ENCODE results near the gene INTS4.
A peak's percentile ranks its signal among the peaks of the same experiment; 100 is the strongest.
"Not testable (repeated sequence)": the region's sequence is repeated elsewhere in the genome, so short reads cannot be mapped to it uniquely, and the experiment has no call there.

INTS4 gene

GRCh38 chr11:78031629-78032028 lies 37.2 kb upstream of the INTS4 start:
- Histone ChIP-seq H3K9ac (ENCODE audit: low read depth, low read length) (no peak overlapping the region), H3K4me3 (ENCODE audit: low read depth in 1 of 2, low read length in 2 of 2) (no peak overlapping the region), H4K20me1 (ENCODE audit: insufficient read depth, low read length) (no peaks in the 10 kb centered on the region), H3K4me2 (ENCODE audit: insufficient read depth, low read length) (no peak overlapping the region), H3K9me3 (ENCODE audit: insufficient read depth, low read length, severe bottlenecking) (no peaks in the 10 kb centered on the region), H3K27ac (ENCODE audit: low read length) (no peak overlapping the region), H3K79me2 (ENCODE audit: insufficient read depth, low read length) (no peaks in the 10 kb centered on the region), H3K4me1 (ENCODE audit: insufficient read depth, low read length) (no peaks in the 10 kb centered on the region), H3K27me3 (ENCODE audit: insufficient read depth, low read length, poor library complexity) (no peaks in the 10 kb centered on the region), H2AFZ (ENCODE audit: low read depth, low read length) (no peak overlapping the region), H3K36me3 (ENCODE audit: insufficient read depth, low read length) (no peaks in the 10 kb centered on the region)
- ATAC-seq (ENCODE audit: insufficient read depth, low read depth) = no peak
- TF ChIP-seq CTCF (IDR thresholded peaks at IDR 0.05; ENCODE audit: borderline replicate concordance, extremely low read depth, low read length, poor library complexity, severe bottlenecking) (no peak), EZH2 (IDR thresholded peaks at IDR 0.05; ENCODE audit: borderline replicate concordance, low read depth, low read length, severe bottlenecking) (no peak)
- DNase-seq = no peak

GRCh38 chr11:78030429-78031325 lies 36.2 kb upstream of the INTS4 start:
- H2AFZ ChIP-seq (ENCODE audit: low read depth, low read length) = no peak overlapping the region
- peak; percentile 66 for ATAC-seq (ENCODE audit: insufficient read depth, low read depth)
- H3K79me2 ChIP-seq (ENCODE audit: insufficient read depth, low read length) = no peaks in the 10 kb centered on the region
- no peak overlapping the region for H3K4me2 ChIP-seq (ENCODE audit: insufficient read depth, low read length)
- TF ChIP-seq EZH2 (IDR thresholded peaks at IDR 0.05; ENCODE audit: borderline replicate concordance, low read depth, low read length, severe bottlenecking) = no peak
- no peak for TF ChIP-seq CTCF (IDR thresholded peaks at IDR 0.05; ENCODE audit: borderline replicate concordance, extremely low read depth, low read length, poor library complexity, severe bottlenecking)
- H3K27ac ChIP-seq (ENCODE audit: low read length) = no peak overlapping the region
- H3K36me3 ChIP-seq (ENCODE audit: insufficient read depth, low read length) = no peaks in the 10 kb centered on the region
- no peaks in the 10 kb centered on the region for H3K4me1 ChIP-seq (ENCODE audit: insufficient read depth, low read length)
- no peak overlapping the region for H3K9ac ChIP-seq (ENCODE audit: low read depth, low read length)
- H3K27me3 ChIP-seq (ENCODE audit: insufficient read depth, low read length, poor library complexity) = no peaks in the 10 kb centered on the region
- peak; percentile 33 for DNase-seq
- H4K20me1 ChIP-seq (ENCODE audit: insufficient read depth, low read length) = no peaks in the 10 kb centered on the region
- no peaks in the 10 kb centered on the region for H3K9me3 ChIP-seq (ENCODE audit: insufficient read depth, low read length, severe bottlenecking)
- H3K4me3 ChIP-seq (ENCODE audit: low read depth in 1 of 2, low read length in 2 of 2) = no peak overlapping the region

GRCh38 chr11:78028423-78028822 lies 34.0 kb upstream of the INTS4 start:
- not testable (repeated sequence) for DNase-seq; H3K4me2 ChIP-seq (ENCODE audit: insufficient read depth, low read length); H3K36me3 ChIP-seq (ENCODE audit: insufficient read depth, low read length); H3K9me3 ChIP-seq (ENCODE audit: insufficient read depth, low read length, severe bottlenecking); H3K9ac ChIP-seq (ENCODE audit: low read depth, low read length); ATAC-seq (ENCODE audit: insufficient read depth, low read depth); H3K4me1 ChIP-seq (ENCODE audit: insufficient read depth, low read length); H3K27me3 ChIP-seq (ENCODE audit: insufficient read depth, low read length, poor library complexity); H4K20me1 ChIP-seq (ENCODE audit: insufficient read depth, low read length); H3K27ac ChIP-seq (ENCODE audit: low read length); H2AFZ ChIP-seq (ENCODE audit: low read depth, low read length); H3K4me3 ChIP-seq (ENCODE audit: low read depth in 1 of 2, low read length in 2 of 2); H3K79me2 ChIP-seq (ENCODE audit: insufficient read depth, low read length)

GRCh38 chr11:78027759-78028158 lies 33.3 kb upstream of the INTS4 start:
- DNase-seq = no peak
- no peaks in the 10 kb centered on the region for H3K79me2 ChIP-seq (ENCODE audit: insufficient read depth, low read length)
- no peaks in the 10 kb centered on the region for H4K20me1 ChIP-seq (ENCODE audit: insufficient read depth, low read length)
- no peak overlapping the region for H2AFZ ChIP-seq (ENCODE audit: low read depth, low read length)
- H3K36me3 ChIP-seq (ENCODE audit: insufficient read depth, low read length) = no peaks in the 10 kb centered on the region
- no peaks in the 10 kb centered on the region for H3K27me3 ChIP-seq (ENCODE audit: insufficient read depth, low read length, poor library complexity)
- no peak overlapping the region for H3K9ac ChIP-seq (ENCODE audit: low read depth, low read length)
- H3K27ac ChIP-seq (ENCODE audit: low read length) = no peak overlapping the region
- no peaks in the 10 kb centered on the region for H3K9me3 ChIP-seq (ENCODE audit: insufficient read depth, low read length, severe bottlenecking)
- H3K4me2 ChIP-seq (ENCODE audit: insufficient read depth, low read length) = no peak overlapping the region
- H3K4me1 ChIP-seq (ENCODE audit: insufficient read depth, low read length) = no peaks in the 10 kb centered on the region
- ATAC-seq (ENCODE audit: insufficient read depth, low read depth) = no peak
- TF ChIP-seq EZH2 (IDR thresholded peaks at IDR 0.05; ENCODE audit: borderline replicate concordance, low read depth, low read length, severe bottlenecking) (no peak), CTCF (IDR thresholded peaks at IDR 0.05; ENCODE audit: borderline replicate concordance, extremely low read depth, low read length, poor library complexity, severe bottlenecking) (no peak)
- no peak overlapping the region for H3K4me3 ChIP-seq (ENCODE audit: low read depth in 1 of 2, low read length in 2 of 2)

Data from DND-41 (cell line).